Chondrocyte (in vitro differentiated cells): ENCODE measurements around the gene RIT2. TPM values are rescaled to one million over a fixed set of nuclear protein-coding genes. Genes with fewer than 3 reads are reported as not detected.

Source experiments
- DNase-seq: peaks from one replicate; pipeline ENCODE4 v3.0.0; 2021; ENCODE audit warnings: mixed read lengths, low spot score
- H3K27ac Mint-ChIP-seq: one replicate; pipeline ENCODE4 v1.8.0; 2021; ENCODE audit warnings: mild to moderate bottlenecking, moderate library complexity, mixed read lengths; ENCODE audit not compliant: unreplicated experiment
- H3K27me3 Mint-ChIP-seq: 2 replicates; pipeline ENCODE4 v1.8.0; 2021; ENCODE audit warnings: low read depth, mixed read lengths
- H3K36me3 Mint-ChIP-seq: 2 replicates; pipeline ENCODE4 v1.8.0; 2021; ENCODE audit warnings: low read depth, mixed read lengths
- H3K4me1 Mint-ChIP-seq: 2 replicates; pipeline ENCODE4 v1.8.0; 2021; ENCODE audit warnings: low read depth, mild to moderate bottlenecking, mixed read lengths
- H3K4me3 Mint-ChIP-seq: one replicate; pipeline ENCODE4 v1.8.0; 2021; ENCODE audit warnings: mild to moderate bottlenecking, moderate library complexity, mixed read lengths; ENCODE audit not compliant: unreplicated experiment
- H3K9me3 Mint-ChIP-seq: 2 replicates; pipeline ENCODE4 v1.8.0; 2021; ENCODE audit warnings: low read depth, mixed read lengths
- total RNA-seq: library from RNA; stranded (reverse); gene quantifications from 3 replicates; pipeline ENCODE4 v1.2.1, GENCODE V29; 2021
- TF ChIP-seq, protein P1 (sequence below): fragments of 200-600 bp; sonication (generic); IDR thresholded peaks from 2 replicates; pipeline ENCODE4 v1.5.0; 2021; ENCODE audit warnings: antibody characterized with exemption, mild to moderate bottlenecking, moderate library complexity

The RIT2 gene
- total RNA-seq, 1 donor from 2014 or later = not detected

DNA sequence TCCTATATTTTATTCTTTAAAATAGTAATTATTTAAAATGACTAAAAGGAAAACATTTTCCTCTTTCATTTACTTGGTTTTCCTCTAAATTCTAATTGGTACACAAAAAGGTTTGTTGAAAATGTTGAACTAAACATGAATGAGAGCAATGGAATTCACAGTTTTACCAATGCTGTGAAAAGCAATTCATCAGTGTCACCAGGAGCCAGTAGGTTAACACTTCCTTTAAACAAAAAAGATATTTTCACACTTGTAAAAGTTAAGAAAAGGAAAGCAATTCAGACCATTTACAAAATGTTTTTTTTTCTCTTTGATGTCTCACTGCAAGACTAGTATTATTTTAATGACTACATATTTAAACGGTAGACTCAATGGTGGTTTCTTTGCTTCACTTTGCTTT lies 341.6 kb downstream of the RIT2 start:
- TF ChIP-seq, protein P1, sequence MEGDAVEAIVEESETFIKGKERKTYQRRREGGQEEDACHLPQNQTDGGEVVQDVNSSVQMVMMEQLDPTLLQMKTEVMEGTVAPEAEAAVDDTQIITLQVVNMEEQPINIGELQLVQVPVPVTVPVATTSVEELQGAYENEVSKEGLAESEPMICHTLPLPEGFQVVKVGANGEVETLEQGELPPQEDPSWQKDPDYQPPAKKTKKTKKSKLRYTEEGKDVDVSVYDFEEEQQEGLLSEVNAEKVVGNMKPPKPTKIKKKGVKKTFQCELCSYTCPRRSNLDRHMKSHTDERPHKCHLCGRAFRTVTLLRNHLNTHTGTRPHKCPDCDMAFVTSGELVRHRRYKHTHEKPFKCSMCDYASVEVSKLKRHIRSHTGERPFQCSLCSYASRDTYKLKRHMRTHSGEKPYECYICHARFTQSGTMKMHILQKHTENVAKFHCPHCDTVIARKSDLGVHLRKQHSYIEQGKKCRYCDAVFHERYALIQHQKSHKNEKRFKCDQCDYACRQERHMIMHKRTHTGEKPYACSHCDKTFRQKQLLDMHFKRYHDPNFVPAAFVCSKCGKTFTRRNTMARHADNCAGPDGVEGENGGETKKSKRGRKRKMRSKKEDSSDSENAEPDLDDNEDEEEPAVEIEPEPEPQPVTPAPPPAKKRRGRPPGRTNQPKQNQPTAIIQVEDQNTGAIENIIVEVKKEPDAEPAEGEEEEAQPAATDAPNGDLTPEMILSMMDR = no peak
- H3K4me3 Mint-ChIP-seq = no peak overlapping the region
- H3K27me3 Mint-ChIP-seq = peaks cover 5% of the 10 kb centered on the region

DNA sequence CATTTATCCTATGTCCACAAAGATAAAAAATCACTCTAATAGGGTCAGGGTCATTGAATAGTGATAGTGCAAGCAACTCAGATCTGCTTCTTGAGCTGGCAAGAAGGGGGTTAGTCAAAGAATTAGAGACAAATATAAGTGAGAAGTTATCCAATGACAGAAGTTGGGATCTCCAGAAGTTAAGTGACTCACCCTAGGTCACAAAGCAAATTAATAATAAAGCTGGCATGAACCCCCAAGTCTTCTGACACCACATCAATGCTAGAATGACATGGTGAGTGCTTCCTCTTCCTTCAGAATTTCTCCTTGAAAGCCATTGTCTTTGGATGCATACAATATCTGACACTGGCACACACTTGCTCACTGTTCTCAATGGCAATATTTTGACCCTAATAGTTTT lies 343.5 kb downstream of the RIT2 start:
- no peak for DNase-seq
- Mint-ChIP-seq H3K4me1 (peaks cover 3% of the 10 kb centered on the region), H3K27ac (no peak overlapping the region), H3K27me3 (peaks cover 2% of the 10 kb centered on the region), H3K4me3 (no peak overlapping the region), H3K36me3 (no peaks in the 10 kb centered on the region), H3K9me3 (peaks cover 12% of the 10 kb centered on the region)
- TF ChIP-seq, protein P1 = no peak

More for the DNA sequence above, 341.6 kb downstream of the RIT2 start:
- Mint-ChIP-seq H3K27ac (no peak overlapping the region), H3K9me3 (peaks cover 12% of the 10 kb centered on the region), H3K36me3 (no peaks in the 10 kb centered on the region), H3K4me1 (peaks cover 3% of the 10 kb centered on the region)
- DNase-seq = no peak

DNA sequence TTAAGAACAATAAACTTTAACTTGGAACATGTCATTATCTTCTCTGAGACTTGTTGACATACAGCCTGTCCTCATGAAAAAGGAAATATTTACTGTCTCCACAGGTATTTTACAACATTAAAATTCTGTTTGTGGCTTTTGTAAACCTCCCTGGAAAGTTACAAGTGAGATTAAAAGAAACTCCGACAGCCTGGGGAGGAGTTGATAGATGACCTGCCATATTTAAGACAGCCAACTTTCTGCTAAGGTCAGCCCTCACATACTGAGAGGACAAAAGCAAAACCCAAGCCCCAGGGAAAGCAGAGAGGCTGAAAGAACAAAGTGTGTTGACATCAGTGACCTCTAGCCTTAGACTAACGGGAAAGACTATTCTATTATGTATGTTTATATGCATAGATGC lies 350.2 kb downstream of the RIT2 start:
- TF ChIP-seq, protein P1 = no peak
- Mint-ChIP-seq H3K27me3 (no peaks in the 10 kb centered on the region), H3K9me3 (peaks cover 5% of the 10 kb centered on the region), H3K4me1 (no peaks in the 10 kb centered on the region), H3K27ac (no peak overlapping the region), H3K36me3 (no peaks in the 10 kb centered on the region), H3K4me3 (no peak overlapping the region)
- DNase-seq = no peak

DNA sequence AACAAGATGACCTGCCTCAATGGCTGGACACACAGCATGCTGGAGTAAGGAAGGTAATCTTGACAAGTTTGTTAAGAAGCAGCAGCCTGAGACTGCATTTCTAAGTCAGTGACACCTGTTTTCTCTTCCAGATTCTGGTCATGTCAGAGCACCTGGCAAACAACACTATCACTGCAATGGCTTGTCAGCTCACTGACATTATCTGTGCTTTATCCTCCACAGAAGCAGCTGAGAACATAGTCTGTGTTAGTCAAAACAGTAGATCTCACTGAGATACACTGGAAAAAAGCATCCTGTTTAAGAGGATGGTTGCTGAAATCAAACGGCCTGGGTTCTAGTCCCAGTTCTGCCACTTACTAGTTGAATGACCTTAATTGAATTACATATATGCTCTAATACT lies 355.2 kb downstream of the RIT2 start:
- Mint-ChIP-seq H3K27ac (no peak overlapping the region), H3K27me3 (no peaks in the 10 kb centered on the region), H3K4me1 (no peaks in the 10 kb centered on the region), H3K4me3 (no peak overlapping the region), H3K9me3 (no peaks in the 10 kb centered on the region), H3K36me3 (no peaks in the 10 kb centered on the region)
- TF ChIP-seq, protein P1 = no peak
- DNase-seq = no peak

DNA sequence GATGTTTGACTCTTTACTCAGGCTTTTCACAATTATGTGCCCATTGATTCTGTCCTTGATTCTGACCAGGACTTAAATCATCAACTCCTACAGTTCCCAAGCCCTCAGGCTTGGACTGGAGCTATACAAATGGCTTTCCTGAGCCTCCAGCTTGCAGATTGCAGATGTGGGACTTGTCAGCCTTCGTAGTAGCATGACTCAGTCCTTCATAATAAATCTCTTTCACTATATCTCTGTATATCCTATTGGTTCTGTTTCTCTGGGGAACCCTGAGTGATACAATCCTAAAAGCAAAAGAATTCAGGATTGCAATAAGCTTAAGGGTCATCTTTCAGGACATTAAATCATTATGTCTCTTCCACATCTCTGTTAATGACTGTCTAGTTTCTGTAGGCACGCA lies 356.6 kb downstream of the RIT2 start:
- no peak overlapping the region for H3K27ac Mint-ChIP-seq
- TF ChIP-seq, protein P1 = no peak
- no peak overlapping the region for H3K4me3 Mint-ChIP-seq
- DNase-seq = no peak
- H3K27me3 Mint-ChIP-seq = no peaks in the 10 kb centered on the region
- no peaks in the 10 kb centered on the region for H3K36me3 Mint-ChIP-seq
- no peaks in the 10 kb centered on the region for H3K9me3 Mint-ChIP-seq
- H3K4me1 Mint-ChIP-seq = no peaks in the 10 kb centered on the region
